Small intestine (tissue), 7 donors: ENCODE data around the gene KLF3. TPM values are rescaled to one million over a fixed set of nuclear protein-coding genes. Genes with fewer than 3 reads are reported as not detected.

ENCODE experiments used
- DNase-seq, 2 donors: peaks; one replicate each; pipeline versions ENCODE4 v3.0.0 to v3.0.0-alpha.2; 2013
- FAIRE-seq: peaks from 2 replicates; lab custom pipeline; 2012; peaks lifted over from hg19 to GRCh38; lab: Jason Lieb, UNC
- H3K27ac ChIP-seq, 3 donors: one replicate each; pipeline ENCODE4 v1.5.1; 2013; ENCODE audit warnings: low read length in 2 of 3, mild to moderate bottlenecking in 2 of 3, control low read depth in 1 of 3, inconsistent platforms in 1 of 3, low read depth in 1 of 3, moderate library complexity in 1 of 3
- H3K27me3 ChIP-seq, 3 donors: one replicate each; pipeline ENCODE4 v1.6.1; 2013; ENCODE audit warnings: low read length in 3 of 3, inconsistent platforms in 1 of 3; ENCODE audit not compliant: control insufficient read depth in 3 of 3, insufficient read depth in 3 of 3
- H3K36me3 ChIP-seq, 3 donors: one replicate each; pipeline ENCODE4 v1.6.1; 2013; ENCODE audit warnings: low read length in 3 of 3, inconsistent platforms in 1 of 3, low read depth in 1 of 3, mild to moderate bottlenecking in 1 of 3, moderate library complexity in 1 of 3; ENCODE audit not compliant: control insufficient read depth in 3 of 3, insufficient read depth in 2 of 3
- H3K4me1 ChIP-seq, 3 donors: one replicate each; pipeline ENCODE4 v1.6.1; 2013; ENCODE audit warnings: low read length in 2 of 3, inconsistent platforms in 1 of 3, low read depth in 1 of 3, mild to moderate bottlenecking in 1 of 3, moderate library complexity in 1 of 3; ENCODE audit not compliant: control insufficient read depth in 3 of 3, insufficient read depth in 2 of 3
- H3K4me3 ChIP-seq, 3 donors: one replicate each; pipeline ENCODE4 v1.5.1; 2013; ENCODE audit warnings: low read length in 3 of 3, control low read depth in 1 of 3, inconsistent platforms in 1 of 3, low read depth in 1 of 3, mild to moderate bottlenecking in 1 of 3, moderate library complexity in 1 of 3
- H3K9me3 ChIP-seq, 2 donors: one replicate each; pipeline ENCODE4 v1.6.1; 2013; ENCODE audit warnings: low read depth in 1 of 2, low read length in 1 of 2; ENCODE audit not compliant: control insufficient read depth in 2 of 2, insufficient read depth in 1 of 2
- WGBS, 3 donors: extraction: QIAGEN DNeasy Blood & Tissue Kit; methylation state at CpG; one replicate each; pipeline ENCODE4 v1.1.7; 2013; 5-methylcytosine and 5-hydroxymethylcytosine counted together
- polyA plus RNA-seq, 4 donors: library from polyadenylated mRNA; stranded (reverse) in 3 of 4; unstranded in 1 of 4; fragments of 200-250 nt in 3 of 4; fragments of 120-200 nt in 1 of 4; gene quantifications; one replicate each; pipeline versions ENCODE4 v1.2.1 to v1.2.3, GENCODE V29; 2013
- donor health status: healthy with polysubstance abuse.
- donor health status: control.
- donor health status: control.
- donor health status: Bipolar disorder and iron deficiency.
- donor health status: healthy.

The KLF3 gene
- polyA plus RNA-seq, 4 donors, result 32.0 to 91.0 (median 34.5) TPM

DNA sequence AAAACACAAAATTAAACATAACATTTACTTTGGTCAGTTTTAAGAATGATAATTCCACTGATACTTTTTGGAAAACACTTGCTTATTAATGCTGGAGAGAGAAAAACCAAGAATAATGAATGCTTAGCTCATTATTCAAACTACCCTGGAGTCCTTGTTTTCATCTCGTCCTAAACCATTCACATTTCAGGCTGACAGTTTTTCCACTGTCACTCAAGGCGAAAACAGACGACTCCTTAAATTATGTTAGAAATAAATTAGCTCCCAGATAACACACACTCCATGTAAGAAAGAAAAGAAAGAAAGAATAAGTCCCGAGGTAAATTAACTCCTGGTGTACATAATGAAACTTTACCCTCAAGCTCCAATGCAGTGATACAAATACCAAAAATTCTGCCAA, 85.3 kb downstream of the KLF3 start:
- H3K9me3 ChIP-seq, result peaks cover 0 to 15% of the 10 kb centered on the region in 2 donors
- WGBS, 3 donors, result 82 to 85% (median 84%) methylated on average over 4 of the region's 4 CpGs
- H3K36me3 ChIP-seq, result peaks cover 0 to 2% (median 0%) of the 10 kb centered on the region in 3 donors
- DNase-seq (no peak), FAIRE-seq (no peak)
- no peak overlapping the region for H3K27ac ChIP-seq
- no peak overlapping the region for H3K4me3 ChIP-seq
- H3K4me1 ChIP-seq, result peaks cover 0 to 4% (median 0%) of the 10 kb centered on the region in 3 donors
- H3K27me3 ChIP-seq, result no peaks in the 10 kb centered on the region

Other genes starting within 250 kb of the KLF3 start
- 1 to 10 TPM in 1 of 4 donors, under 1 TPM in 2, not detected in 1; 0.22 to 1.7 (median 0.52) TPM for gene TLR10, start 118.8 kb downstream of the KLF3 start, polyA plus RNA-seq
- gene TLR1, start 140.6 kb downstream of the KLF3 start, polyA plus RNA-seq, result 1 to 10 TPM in 3 of 4 donors, under 1 TPM in 1; 0.54 to 4.6 (median 1.8) TPM
- 1 to 10 TPM in 1 of 4 donors, under 1 TPM in 3; under 0.01 to 1.3 (median 0.37) TPM for gene TLR6, start 192.6 kb downstream of the KLF3 start, polyA plus RNA-seq
- 10 to 100 TPM; 11.3 to 34.6 (median 25.2) TPM for gene FAM114A1, start 203.6 kb downstream of the KLF3 start, polyA plus RNA-seq